Vagina (tissue), 2 donors: Measurements from ENCODE around the gene SHOC2. TPM values are rescaled to one million over a fixed set of nuclear protein-coding genes. Genes with fewer than 3 reads are reported as not detected.

ENCODE experiments used
- DNase-seq, 2 donors: peaks; one replicate each; pipeline ENCODE4 v3.0.0-alpha.2; 2017; ENCODE audit errors: extremely low spot score in 2 of 2
- H3K27ac ChIP-seq: fragments of 200-600 bp; sonication (generic); one replicate; pipeline ENCODE4 v1.5.1; 2019
- H3K27me3 ChIP-seq: fragments of 200-600 bp; sonication (generic); one replicate; pipeline ENCODE4 v1.5.1; 2019
- H3K36me3 ChIP-seq, 2 donors: fragments of 200-600 bp; sonication (generic); one replicate each; pipeline ENCODE4 v1.5.1; 2017 to 2019
- H3K4me1 ChIP-seq: fragments of 200-600 bp; sonication (generic); one replicate; pipeline ENCODE4 v1.5.1; 2019
- H3K4me3 ChIP-seq, 2 donors: fragments of 200-600 bp; sonication (generic); 1 replicate in 1 of 2; 2 replicates in 1 of 2; pipeline ENCODE4 v1.5.1; 2016 to 2019
- H3K9me3 ChIP-seq: fragments of 200-600 bp; sonication (generic); one replicate; pipeline ENCODE4 v1.5.1; 2019
- CTCF ChIP-seq, 3 experiments: fragments of 450-650 bp in 2 of 3; fragments of 200-600 bp in 1 of 3; sonication (generic) in 1 of 3; IDR thresholded peaks; one replicate each; pipeline ENCODE4 v1.5.1; 2017 to 2019; ENCODE audit warnings: antibody characterized with exemption in 3 of 3, mild to moderate bottlenecking in 2 of 3, moderate library complexity in 2 of 3
- POLR2A ChIP-seq, 2 donors: fragments of 450-650 bp; IDR thresholded peaks; one replicate each; pipeline ENCODE4 v1.6.1; 2017; ENCODE audit warnings: antibody characterized with exemption in 2 of 2, mild to moderate bottlenecking in 2 of 2, moderate library complexity in 2 of 2
- POLR2AphosphoS5 ChIP-seq, 2 donors: sonication (generic); formaldehyde crosslinking; IDR thresholded peaks; one replicate each; pipeline ENCODE4 v1.9.0; 2017; ENCODE audit warnings: antibody characterized with exemption in 2 of 2, mild to moderate bottlenecking in 2 of 2, low read depth in 1 of 2; ENCODE audit not compliant: insufficient read depth in 1 of 2
- intact Hi-C: fragments of 100-400 bp; cut with DNase I; formaldehyde crosslinking; loops from one replicate; pipeline ENCODE4 v1.15.1; 2023
- total RNA-seq: library from RNA; depleted of rRNA; stranded (reverse); fragments of >200 nt; gene quantifications from one replicate; pipeline ENCODE4 v1.2.3, GENCODE V29; 2016

Gene SHOC2
- total RNA-seq, 1 donor from 2014 or later, result 40.0 TPM

DNA sequence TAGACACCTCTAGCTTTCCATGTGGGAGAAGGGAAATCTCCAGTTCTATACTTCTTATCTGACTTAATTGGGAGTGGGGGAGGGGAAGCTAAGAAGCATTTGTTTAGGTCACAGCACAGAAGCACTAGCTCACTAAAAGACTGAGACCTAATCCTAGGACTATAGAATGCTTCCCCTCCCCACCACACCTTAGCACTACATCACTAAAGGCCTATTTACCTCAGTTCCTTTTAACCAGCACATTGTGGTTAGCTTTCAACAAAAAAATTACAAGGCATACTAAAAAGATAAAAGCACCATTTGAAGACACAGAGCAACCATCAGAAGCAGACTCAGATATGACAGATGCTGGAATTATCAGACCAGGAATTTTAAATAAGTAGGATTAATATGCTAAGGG is 103.7 kb downstream of the SHOC2 start:
- no peak overlapping the region for H3K4me3 ChIP-seq
- DNase-seq, result no peak
- H3K36me3 ChIP-seq, result peaks cover 0 to 11% of the 10 kb centered on the region in 2 donors
- H3K27ac ChIP-seq, result no peak overlapping the region
- no peaks in the 10 kb centered on the region for H3K4me1 ChIP-seq
- no peaks in the 10 kb centered on the region for H3K9me3 ChIP-seq
- no peaks in the 10 kb centered on the region for H3K27me3 ChIP-seq
- intact Hi-C loops, result no loop called here
- no peak for TF ChIP-seq POLR2A (IDR thresholded peaks at IDR 0.05)
- TF ChIP-seq CTCF (IDR thresholded peaks at IDR 0.05), result no peak
- TF ChIP-seq POLR2AphosphoS5 (IDR thresholded peaks at IDR 0.05; ENCODE audit: insufficient read depth in 1 of 2, low read depth in 1 of 2), result no peak

- Histone ChIP-seq H3K27me3 (no peaks in the 10 kb centered on the region), H3K9me3 (no peaks in the 10 kb centered on the region), H3K4me1 (no peaks in the 10 kb centered on the region), H3K27ac (no peak overlapping the region), H3K4me3 (no peak overlapping the region), H3K36me3 (peaks cover 0 to 9% of the 10 kb centered on the region in 2 donors)
- intact Hi-C loops, result no loop called here
- no peak for DNase-seq
- no peak for TF ChIP-seq CTCF (IDR thresholded peaks at IDR 0.05)
- no peak for TF ChIP-seq POLR2A (IDR thresholded peaks at IDR 0.05)
- no peak for TF ChIP-seq POLR2AphosphoS5 (IDR thresholded peaks at IDR 0.05; ENCODE audit: insufficient read depth in 1 of 2, low read depth in 1 of 2)
Observed at GRCh38 chr10:111030042-111030750, 110.8 kb downstream of the SHOC2 start.

DNA sequence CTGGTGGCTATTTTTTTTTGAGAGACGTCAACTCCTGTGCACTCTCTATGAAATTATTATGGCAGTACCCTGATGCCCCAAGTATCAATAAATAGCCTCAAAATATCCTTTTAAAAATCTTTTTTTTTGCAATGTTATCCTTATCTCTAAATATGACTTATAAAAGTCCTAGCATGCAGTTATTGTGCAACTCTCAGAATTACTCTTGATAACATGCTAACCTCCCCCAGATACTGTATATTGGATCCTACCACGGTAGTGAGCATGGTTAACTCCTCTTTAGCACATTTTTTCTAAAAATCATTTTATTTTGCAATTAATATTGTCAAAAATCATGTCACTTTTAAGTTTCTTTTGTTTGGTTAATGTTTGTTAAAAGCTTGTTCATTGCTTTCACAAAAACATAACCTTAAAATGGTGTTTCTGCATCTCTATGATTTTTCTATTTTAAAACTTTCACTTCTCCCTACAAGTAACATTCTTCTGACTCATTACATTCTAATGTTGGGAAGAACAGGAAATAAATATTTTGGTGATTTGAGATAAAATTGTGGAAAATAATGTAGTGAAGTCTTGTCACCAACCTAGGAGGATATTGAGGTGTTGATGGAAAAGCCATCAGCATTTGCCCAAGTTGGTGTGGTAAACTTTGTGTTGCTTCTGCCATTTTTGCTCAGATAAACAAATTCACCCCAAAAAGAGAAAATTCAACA is 115.3 kb downstream of the SHOC2 start:
- H3K27me3 ChIP-seq, result no peaks in the 10 kb centered on the region
- intact Hi-C loops, result no loop called here
- no peaks in the 10 kb centered on the region for H3K36me3 ChIP-seq
- no peak for TF ChIP-seq POLR2AphosphoS5 (IDR thresholded peaks at IDR 0.05; ENCODE audit: insufficient read depth in 1 of 2, low read depth in 1 of 2)
- no peak for TF ChIP-seq POLR2A (IDR thresholded peaks at IDR 0.05)
- TF ChIP-seq CTCF (IDR thresholded peaks at IDR 0.05), result no peak
- H3K4me1 ChIP-seq, result no peaks in the 10 kb centered on the region
- DNase-seq, result no peak
- H3K27ac ChIP-seq, result no peak overlapping the region
- no peak overlapping the region for H3K4me3 ChIP-seq
- H3K9me3 ChIP-seq, result no peaks in the 10 kb centered on the region

DNA sequence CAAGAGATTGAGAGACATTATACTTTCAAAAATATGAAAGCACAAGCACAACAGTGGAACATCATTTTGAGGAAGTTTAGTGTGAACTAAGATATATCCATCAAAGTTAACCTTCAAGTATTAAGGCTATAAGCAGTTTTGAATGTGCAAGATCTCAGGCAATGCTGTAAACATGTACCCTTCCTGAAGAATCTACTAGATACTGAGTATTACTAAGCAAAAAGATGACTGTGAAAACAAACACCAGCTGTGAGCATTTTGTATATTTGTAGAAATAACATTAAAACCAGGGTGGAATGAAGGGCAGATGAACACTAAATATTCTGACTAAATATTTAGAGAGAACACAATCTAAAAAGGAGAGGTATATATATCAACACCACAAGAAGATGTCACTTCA is 116.1 kb downstream of the SHOC2 start:
- no peaks in the 10 kb centered on the region for H3K36me3 ChIP-seq
- H3K27ac ChIP-seq, result no peak overlapping the region
- DNase-seq, result no peak
- no peaks in the 10 kb centered on the region for H3K27me3 ChIP-seq
- no peaks in the 10 kb centered on the region for H3K4me1 ChIP-seq
- no peaks in the 10 kb centered on the region for H3K9me3 ChIP-seq
- no peak overlapping the region for H3K4me3 ChIP-seq
- intact Hi-C loops, result no loop called here
- TF ChIP-seq CTCF (IDR thresholded peaks at IDR 0.05) (no peak), POLR2A (IDR thresholded peaks at IDR 0.05) (no peak), POLR2AphosphoS5 (IDR thresholded peaks at IDR 0.05; ENCODE audit: insufficient read depth in 1 of 2, low read depth in 1 of 2) (no peak)

GRCh38 chr10:111037858-111038257 is 118.5 kb downstream of the SHOC2 start:
- Histone ChIP-seq H3K9me3 (no peaks in the 10 kb centered on the region), H3K27ac (no peak overlapping the region), H3K36me3 (no peaks in the 10 kb centered on the region), H3K4me1 (no peaks in the 10 kb centered on the region), H3K4me3 (no peak overlapping the region), H3K27me3 (no peaks in the 10 kb centered on the region)
- no peak for DNase-seq
- intact Hi-C loops, result no loop called here
- no peak for TF ChIP-seq POLR2AphosphoS5 (IDR thresholded peaks at IDR 0.05; ENCODE audit: insufficient read depth in 1 of 2, low read depth in 1 of 2)
- no peak for TF ChIP-seq CTCF (IDR thresholded peaks at IDR 0.05)
- no peak for TF ChIP-seq POLR2A (IDR thresholded peaks at IDR 0.05)
